Measurements from ENCODE around the gene ARL8A.

The ARL8A gene

DNA sequence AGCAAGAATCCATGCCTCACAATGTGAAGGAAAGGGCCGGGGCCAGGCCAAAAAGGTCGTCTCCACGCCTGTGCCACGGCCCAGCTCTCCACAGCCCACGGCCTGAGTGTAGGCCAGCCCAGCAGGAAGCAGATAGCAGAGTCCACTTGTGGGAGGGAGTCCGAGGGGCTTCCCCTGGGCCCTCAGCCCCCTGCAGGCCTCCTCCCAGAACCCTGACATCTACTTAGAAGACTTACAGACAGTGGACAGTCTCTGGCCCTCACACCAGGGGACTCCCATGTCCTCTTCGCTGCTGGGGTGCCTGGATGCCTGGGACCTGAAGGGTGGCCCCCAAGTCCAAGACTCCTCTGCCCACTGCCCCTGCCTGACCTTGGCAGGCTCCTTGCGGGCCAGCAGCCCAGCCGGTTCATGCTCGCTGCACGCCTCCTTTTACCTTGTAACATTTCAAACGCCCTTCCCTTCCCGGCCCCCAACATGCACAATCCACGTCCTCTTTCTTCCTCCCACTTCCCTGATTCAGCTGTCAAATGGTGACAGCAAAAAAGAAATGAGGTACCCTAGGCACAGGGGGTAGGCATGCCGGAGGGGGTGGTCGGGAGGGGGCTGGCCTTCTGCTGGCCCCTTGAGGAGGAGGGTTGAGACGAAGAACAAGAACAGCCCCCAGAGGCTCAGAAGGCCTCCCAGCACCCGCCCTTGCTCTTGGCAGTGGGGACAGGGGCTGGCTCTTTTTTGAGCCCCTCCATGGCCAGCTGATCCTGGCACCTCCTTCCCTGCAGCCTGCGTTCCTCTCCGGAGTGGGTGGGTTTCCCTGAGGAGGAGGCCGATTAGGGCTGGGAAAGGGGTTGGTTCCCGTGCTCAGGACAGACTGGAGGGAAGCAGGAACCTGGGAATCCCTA, 16.9 kb upstream of the ARL8A start:
- no peak for DNase-seq (ENCODE audit: low read depth in 2 of 2)
- TF ChIP-seq, protein P1, sequence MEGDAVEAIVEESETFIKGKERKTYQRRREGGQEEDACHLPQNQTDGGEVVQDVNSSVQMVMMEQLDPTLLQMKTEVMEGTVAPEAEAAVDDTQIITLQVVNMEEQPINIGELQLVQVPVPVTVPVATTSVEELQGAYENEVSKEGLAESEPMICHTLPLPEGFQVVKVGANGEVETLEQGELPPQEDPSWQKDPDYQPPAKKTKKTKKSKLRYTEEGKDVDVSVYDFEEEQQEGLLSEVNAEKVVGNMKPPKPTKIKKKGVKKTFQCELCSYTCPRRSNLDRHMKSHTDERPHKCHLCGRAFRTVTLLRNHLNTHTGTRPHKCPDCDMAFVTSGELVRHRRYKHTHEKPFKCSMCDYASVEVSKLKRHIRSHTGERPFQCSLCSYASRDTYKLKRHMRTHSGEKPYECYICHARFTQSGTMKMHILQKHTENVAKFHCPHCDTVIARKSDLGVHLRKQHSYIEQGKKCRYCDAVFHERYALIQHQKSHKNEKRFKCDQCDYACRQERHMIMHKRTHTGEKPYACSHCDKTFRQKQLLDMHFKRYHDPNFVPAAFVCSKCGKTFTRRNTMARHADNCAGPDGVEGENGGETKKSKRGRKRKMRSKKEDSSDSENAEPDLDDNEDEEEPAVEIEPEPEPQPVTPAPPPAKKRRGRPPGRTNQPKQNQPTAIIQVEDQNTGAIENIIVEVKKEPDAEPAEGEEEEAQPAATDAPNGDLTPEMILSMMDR (IDR thresholded peaks at IDR 0.05; ENCODE audit: low read depth, low read length), result no peak
- no peak overlapping the region for H3K4me3 ChIP-seq (replicated peaks in 1 of 2; ENCODE audit: low read depth in 2 of 2, low read length in 2 of 2)

DNA sequence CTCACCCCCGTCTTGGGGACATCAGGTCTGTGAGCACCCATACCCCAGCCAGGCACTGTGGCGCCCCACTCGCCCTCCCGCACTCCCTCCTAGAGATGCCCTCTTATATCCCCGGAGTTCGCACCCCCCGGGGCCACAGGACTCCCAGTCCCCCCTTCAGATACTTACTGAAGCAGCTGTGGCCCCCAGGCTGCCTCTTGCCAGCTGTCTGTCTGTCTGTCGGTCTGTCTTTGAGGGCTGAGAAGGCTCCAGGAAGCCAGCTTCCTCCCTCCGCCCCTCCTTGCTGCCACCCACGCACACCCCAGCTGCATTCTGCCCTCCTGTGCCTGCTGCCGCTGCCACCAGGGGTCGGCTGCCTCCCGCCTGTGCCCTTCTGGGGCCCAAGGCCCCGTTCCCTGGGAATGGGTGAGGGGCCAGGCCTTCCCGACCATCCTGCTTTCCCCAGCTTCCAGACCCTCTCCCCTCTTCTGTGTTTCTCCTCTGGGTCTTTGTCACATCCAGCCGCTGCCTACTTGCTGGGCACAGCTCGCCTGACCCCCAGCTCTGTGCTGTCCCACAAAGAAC, 15.9 kb upstream of the ARL8A start, which contains the start of gene PTPN7:
PTPN7 (minus strand) TSS at position 226 of the 564 bp plus-strand sequence. CDS start 1,200 bp downstream, outside the sequence.
- H3K4me3 ChIP-seq (replicated peaks in 1 of 2; ENCODE audit: low read depth in 2 of 2, low read length in 2 of 2), result no peak within 1 kb of the TSS
- DNase-seq (ENCODE audit: low read depth in 2 of 2), result no peak

DNA sequence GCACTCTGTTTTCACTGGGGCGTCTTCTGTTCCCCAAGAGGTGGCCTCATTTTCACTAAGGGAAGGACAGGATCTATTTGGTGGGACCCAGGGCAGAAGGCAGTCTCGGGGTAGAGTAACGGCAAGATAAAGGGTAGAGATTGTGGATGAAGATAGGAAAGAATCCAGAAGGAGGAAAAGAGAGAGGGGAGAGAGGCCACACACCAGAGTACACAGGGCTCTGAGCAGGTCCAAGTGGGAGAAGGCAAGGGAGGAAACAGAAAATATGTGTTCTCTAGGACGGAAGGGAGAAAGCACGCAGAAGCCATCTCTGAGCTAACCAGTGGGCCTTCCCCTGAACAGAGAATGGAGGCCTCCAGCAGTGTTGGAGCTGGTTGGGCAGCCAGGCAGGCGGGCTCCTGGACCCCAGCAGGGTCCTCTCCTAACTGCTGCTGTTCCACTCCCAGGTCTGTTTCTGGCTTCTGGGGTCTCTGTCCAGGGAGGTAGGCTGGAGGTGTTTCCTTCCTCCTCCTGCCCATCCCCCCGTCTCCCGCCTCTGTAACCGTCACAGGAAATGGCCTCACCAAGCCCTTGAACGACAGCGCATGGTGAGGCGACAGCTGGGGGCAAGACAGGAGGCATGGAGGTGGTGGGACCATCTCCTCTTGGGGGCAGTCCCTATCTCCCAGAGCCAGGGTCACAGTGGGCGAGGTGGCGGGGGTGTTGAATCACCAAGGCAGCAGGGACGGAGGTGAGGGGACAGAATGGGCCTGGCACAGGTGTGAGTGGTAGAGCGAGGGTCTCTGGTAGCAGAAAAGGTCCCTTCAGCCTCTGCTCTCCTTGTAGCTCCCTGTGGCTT, 15.2 kb upstream of the ARL8A start:
- no peak overlapping the region for H3K4me3 ChIP-seq (replicated peaks in 1 of 2; ENCODE audit: low read depth in 2 of 2, low read length in 2 of 2)
- DNase-seq (ENCODE audit: low read depth in 2 of 2), result no peak
- TF ChIP-seq, protein P1 (IDR thresholded peaks at IDR 0.05; ENCODE audit: low read depth, low read length), result no peak

More for the DNA sequence above, 15.9 kb upstream of the ARL8A start, which contains the start of gene PTPN7:
- TF ChIP-seq, protein P1 (IDR thresholded peaks at IDR 0.05; ENCODE audit: low read depth, low read length), result no peak

DNA sequence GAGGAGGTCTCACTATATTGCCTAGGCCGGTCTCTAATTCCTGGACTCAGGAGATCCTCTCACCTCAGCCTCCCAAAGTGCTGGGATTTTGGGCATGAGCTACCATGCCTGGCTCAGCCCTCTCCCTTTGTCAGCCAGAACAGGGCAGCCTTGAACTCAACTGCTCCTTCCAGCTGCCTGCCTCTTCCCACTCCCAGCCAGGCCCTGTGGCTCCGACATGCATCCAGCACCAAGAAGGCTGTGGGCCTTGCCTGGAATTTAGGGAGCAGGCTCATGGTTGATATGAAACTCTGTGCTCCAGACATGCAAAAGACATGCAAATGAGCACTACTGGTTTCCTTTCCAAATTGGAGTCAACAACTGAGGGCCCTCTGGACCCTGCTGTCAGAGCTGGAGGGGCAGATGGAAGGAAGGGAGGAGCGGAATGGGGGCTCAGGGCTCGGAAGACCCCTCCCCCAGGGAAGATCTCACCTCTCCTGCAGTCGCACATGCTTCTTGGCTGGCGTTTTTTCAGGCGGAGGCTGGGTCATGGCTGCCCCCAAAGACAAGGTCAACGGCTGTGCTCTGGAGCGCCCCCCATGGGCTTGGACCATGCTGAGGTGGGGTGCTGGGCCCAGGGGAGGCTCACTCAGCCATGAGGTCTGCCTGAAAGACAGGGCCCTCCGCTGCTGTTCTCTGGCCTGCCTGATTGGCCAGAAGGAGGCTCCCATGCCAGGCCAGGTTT, 14.4 kb upstream of the ARL8A start:
- TF ChIP-seq, protein P1 (IDR thresholded peaks at IDR 0.05; ENCODE audit: low read depth, low read length), result no peak
- H3K4me3 ChIP-seq (replicated peaks in 1 of 2; ENCODE audit: low read depth in 2 of 2, low read length in 2 of 2), result no peak overlapping the region
- DNase-seq (ENCODE audit: low read depth in 2 of 2), result no peak

DNA sequence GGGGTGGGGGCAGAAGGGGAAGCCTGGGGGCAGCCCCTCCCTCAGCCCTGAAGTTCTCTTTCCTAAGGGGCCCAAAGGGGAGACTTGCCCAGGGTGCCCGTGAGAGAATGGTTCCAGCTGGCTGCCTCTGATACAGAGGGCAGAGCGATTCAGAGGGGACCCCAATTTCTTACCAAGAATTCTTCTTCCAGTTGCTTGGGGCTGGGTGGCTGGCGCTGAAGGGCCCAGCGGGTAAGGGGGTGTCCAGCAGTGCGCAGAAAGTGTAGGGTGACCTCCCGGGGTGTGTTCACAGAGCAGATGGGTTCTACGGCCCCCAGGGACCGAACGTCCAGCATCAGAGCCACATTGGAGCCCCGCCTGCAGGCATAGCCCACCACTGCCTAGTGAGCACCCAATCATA, 13.4 kb upstream of the ARL8A start:
- H3K4me3 ChIP-seq (replicated peaks in 1 of 2; ENCODE audit: low read depth in 2 of 2, low read length in 2 of 2), result no peak overlapping the region
- TF ChIP-seq, protein P1 (IDR thresholded peaks at IDR 0.05; ENCODE audit: low read depth, low read length), result no peak
- no peak for DNase-seq (ENCODE audit: low read depth in 2 of 2)

DNA sequence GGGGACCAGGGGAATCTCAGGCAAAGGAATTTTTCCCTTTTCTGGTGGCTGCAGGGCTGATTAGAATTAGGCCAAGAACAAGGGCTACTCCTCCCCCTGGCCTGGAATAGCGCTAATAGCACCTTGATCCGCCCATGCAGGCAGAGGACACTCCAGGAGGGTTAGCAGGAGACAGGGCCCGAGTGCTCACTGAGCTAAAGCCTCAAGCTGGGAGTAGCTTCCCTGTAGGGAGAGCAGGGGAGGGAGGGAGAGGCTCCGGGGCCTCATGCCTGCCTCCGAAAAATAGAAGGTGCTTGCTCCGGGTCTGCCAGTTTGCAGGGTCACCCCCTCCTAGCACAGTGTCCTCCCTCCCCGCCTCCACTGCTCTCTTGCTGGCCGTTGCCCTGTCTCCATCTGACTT, 12.1 kb upstream of the ARL8A start:
- H3K4me3 ChIP-seq (replicated peaks in 1 of 2; ENCODE audit: low read depth in 2 of 2, low read length in 2 of 2), result no peak overlapping the region
- DNase-seq (ENCODE audit: low read depth in 2 of 2), result no peak
- TF ChIP-seq, protein P1 (IDR thresholded peaks at IDR 0.05; ENCODE audit: low read depth, low read length), result no peak

All from cardiac fibroblast (primary cell).